ENCODE measurements around the gene SERPINH1.

SERPINH1 gene

DNA sequence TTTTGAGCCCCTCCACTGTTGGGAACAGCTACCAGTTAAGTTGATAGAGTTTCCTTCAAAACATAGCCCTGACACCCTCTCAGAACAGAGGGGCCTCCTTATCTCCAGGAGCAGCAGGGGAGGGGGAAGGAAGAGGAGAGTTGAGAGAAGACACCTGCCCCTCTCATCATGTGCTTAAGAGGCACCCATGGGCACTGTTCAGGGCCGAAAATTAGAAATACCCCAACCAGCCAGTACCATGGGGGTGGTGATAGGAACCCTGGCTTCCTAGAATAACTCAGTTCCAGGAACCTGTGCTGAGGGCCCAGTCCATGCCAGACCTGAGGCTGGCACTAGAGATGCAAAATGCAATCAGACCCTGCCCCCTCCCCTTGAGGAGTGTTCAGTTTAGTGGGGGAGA lies 27.0 kb upstream of the SERPINH1 start:
- TF ChIP-seq, protein P1, sequence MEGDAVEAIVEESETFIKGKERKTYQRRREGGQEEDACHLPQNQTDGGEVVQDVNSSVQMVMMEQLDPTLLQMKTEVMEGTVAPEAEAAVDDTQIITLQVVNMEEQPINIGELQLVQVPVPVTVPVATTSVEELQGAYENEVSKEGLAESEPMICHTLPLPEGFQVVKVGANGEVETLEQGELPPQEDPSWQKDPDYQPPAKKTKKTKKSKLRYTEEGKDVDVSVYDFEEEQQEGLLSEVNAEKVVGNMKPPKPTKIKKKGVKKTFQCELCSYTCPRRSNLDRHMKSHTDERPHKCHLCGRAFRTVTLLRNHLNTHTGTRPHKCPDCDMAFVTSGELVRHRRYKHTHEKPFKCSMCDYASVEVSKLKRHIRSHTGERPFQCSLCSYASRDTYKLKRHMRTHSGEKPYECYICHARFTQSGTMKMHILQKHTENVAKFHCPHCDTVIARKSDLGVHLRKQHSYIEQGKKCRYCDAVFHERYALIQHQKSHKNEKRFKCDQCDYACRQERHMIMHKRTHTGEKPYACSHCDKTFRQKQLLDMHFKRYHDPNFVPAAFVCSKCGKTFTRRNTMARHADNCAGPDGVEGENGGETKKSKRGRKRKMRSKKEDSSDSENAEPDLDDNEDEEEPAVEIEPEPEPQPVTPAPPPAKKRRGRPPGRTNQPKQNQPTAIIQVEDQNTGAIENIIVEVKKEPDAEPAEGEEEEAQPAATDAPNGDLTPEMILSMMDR (IDR thresholded peaks at IDR 0.05; ENCODE audit: low read depth, low read length), result no peak
- H3K36me3 ChIP-seq, result no peaks in the 10 kb centered on the region
- H3K9me3 ChIP-seq, result no peaks in the 10 kb centered on the region
- no peak for DNase-seq
- H3K4me1 ChIP-seq, result peaks cover 3% of the 10 kb centered on the region; the same call in 1 of the 2 replicates
- H3K4me3 ChIP-seq (ENCODE audit: low read depth, low read length), result no peak overlapping the region
- no peaks in the 10 kb centered on the region for H3K27me3 ChIP-seq

DNA sequence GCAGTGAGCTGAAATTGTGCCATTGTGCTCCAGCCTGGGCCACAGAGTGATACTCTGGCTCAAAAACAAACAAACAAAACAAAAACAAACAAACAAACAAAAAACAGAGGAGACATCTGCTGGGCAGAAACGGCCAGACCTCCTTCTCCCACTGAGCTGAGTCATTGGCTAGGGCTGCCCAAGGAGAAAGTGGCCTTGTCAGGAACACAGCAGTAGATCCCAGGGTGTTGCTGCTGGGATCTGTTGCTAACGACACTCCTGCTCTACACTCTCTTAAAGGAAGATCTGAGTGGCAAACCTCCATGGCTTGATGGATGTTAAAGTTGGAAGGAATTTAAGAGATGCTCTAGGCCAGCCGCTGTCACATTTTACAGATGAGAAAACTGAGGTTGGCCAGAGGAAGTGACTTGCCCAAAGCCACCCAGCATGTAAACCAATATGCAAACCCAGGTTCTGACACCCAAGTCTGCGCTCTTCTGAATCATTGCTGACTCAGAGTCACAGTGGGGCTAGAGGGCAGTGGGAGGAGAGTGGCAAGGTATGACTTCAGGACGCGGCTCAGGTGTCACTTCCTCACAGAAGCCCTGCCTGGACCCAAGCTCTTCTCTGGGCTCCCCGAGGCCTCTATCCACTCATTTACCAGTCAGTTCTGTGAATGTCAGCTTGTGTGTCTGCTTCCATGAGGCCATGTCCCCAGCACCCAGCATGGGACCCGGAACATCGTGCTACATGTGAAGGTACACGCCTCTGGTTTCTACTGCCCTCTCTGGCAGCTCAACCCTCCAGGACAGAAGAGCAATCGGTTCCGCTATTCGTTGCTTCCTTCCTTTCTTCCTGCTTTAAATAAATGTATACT lies 25.0 kb upstream of the SERPINH1 start:
- Histone ChIP-seq H3K36me3 (no peaks in the 10 kb centered on the region), H3K4me1 (peaks cover 3% of the 10 kb centered on the region; the same call in 1 of the 2 replicates), H3K4me3 (ENCODE audit: low read depth, low read length) (no peak overlapping the region), H3K9me3 (no peaks in the 10 kb centered on the region), H3K27me3 (no peaks in the 10 kb centered on the region)
- DNase-seq, result no peak
- TF ChIP-seq, protein P1 (IDR thresholded peaks at IDR 0.05; ENCODE audit: low read depth, low read length), result no peak

DNA sequence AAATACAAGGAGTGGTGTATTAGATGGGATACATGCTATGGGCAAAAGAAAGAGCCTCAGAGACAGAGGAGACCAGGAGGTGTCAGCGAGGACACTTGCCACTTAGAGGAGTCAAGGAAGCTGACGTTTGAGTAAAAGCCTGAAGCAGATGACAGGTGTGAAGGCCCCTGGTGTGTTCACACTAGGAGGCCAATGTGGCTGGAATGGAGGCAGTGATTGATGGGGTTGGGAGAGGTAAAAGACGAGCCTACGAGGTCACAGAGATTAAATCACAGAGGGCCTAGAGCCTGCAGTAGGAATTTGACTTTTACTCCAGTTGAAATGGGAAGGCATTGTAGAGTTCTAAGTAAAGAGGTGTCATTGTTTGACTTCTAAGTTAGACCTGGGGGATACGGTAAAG lies 24.3 kb upstream of the SERPINH1 start:
- TF ChIP-seq, protein P1 (IDR thresholded peaks at IDR 0.05; ENCODE audit: low read depth, low read length), result no peak
- no peaks in the 10 kb centered on the region for H3K36me3 ChIP-seq
- no peak overlapping the region for H3K4me3 ChIP-seq (ENCODE audit: low read depth, low read length)
- no peak for DNase-seq
- H3K4me1 ChIP-seq, result peaks cover 3% of the 10 kb centered on the region; the same call in 1 of the 2 replicates
- H3K27me3 ChIP-seq, result no peaks in the 10 kb centered on the region
- H3K9me3 ChIP-seq, result no peaks in the 10 kb centered on the region

DNA sequence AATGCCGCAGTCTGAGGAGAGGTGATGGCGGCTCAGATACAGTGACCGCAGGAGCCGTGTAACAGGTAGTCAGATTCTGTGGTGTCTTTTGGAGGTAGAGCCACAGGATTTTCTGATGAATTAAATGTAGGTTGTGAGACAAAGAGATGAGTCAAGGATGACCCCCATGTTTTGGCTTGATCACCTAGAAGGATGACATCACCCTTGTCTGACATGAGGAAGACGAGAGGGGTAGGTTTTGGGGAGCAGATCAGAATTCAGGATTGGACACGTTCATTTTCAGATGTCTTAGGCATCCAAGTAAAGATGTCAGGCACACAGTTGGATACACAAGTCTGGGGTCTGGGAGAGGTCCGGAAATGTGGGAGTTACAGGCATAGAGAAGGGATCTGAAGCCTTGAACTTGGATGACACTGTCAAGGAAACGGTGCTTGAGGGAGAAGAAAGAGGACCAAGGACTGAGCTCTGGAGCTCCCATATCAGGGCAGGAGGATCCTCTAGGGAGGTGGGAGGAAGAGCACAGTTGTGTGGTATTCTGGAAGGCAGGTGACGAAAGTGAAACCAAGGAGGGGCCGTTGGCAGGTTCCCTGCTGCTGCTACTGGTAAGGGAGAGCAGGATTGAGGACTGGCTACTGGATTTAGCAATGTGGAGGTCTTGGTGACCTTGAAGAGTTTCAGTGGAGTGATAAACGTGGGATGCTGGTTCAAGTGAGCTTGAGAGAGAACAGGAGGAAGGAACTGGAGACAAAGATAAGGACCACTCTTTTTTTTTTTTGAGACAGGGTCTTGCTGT lies 23.7 kb upstream of the SERPINH1 start:
- no peak for DNase-seq
- Histone ChIP-seq H3K4me1 (peaks cover 3% of the 10 kb centered on the region; the same call in 1 of the 2 replicates), H3K36me3 (no peaks in the 10 kb centered on the region), H3K4me3 (ENCODE audit: low read depth, low read length) (no peak overlapping the region), H3K9me3 (no peaks in the 10 kb centered on the region), H3K27me3 (no peaks in the 10 kb centered on the region)
- TF ChIP-seq, protein P1 (IDR thresholded peaks at IDR 0.05; ENCODE audit: low read depth, low read length), result no peak

DNA sequence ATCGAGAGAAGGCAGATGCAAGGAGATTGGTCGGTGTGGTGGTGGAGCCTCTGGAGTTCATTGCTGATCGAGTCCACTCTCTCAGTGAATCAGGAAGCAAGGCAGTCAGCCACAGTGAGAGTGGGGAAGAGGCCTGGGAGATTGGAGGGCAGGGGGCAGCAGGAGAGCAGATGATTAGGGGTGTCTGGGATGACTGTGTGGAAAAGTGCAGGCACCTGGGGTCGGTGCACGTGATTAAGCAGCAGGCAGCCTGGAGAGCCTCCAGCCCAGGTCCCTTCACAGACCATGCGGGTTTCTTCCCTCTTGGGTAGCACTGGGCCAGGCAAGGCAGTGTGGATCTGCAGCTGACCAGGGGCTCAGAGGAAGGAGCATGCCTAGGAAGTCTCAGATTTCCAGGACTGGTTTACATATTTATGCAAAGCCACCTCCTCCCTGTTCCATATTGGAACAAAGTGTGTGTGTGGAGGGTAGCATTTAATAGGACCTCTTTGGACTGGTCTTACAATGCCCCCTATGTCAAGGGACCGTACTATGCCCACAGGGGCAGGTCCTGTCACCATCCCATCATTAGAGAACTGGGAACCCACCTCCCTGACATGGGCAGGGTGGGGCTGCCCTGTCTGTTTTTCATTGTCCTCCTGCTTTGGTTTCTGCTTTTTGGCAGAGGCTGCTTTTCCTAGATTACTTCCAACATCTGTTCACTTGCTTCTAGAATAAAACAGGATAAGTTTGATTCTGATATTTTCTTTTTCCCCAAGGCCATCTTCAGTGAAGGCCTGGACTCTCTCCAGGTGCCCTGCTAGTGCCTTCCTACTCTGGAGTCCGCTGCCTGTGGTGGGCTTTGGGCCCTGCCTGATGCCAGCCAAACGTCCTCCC lies 22.4 kb upstream of the SERPINH1 start:
- no peak for DNase-seq
- TF ChIP-seq, protein P1 (IDR thresholded peaks at IDR 0.05; ENCODE audit: low read depth, low read length), result no peak
- Histone ChIP-seq H3K4me3 (ENCODE audit: low read depth, low read length) (no peak overlapping the region), H3K4me1 (no peaks in the 10 kb centered on the region; the same call in 1 of the 2 replicates), H3K36me3 (no peaks in the 10 kb centered on the region), H3K27me3 (no peaks in the 10 kb centered on the region), H3K9me3 (no peaks in the 10 kb centered on the region)
